Inferior parietal cortex (tissue), 1 donor: ENCODE data around the gene SERPINF2.
"Not testable (repeated sequence)": the region's sequence is repeated elsewhere in the genome, so short reads cannot be mapped to it uniquely, and the experiment has no call there.

ENCODE experiments used
- DNase-seq: peaks from one replicate; pipeline ENCODE4 v3.0.0-alpha.2; 2016; ENCODE audit errors: extremely low spot score

The SERPINF2 gene

GRCh38 chr17:1742371-1743087 is at the start of gene SERPINF2:
SERPINF2 (plus strand) TSS chr17:1742871; CDS start chr17:1744996, 2,125 bp downstream.
- DNase-seq = no peak

GRCh38 chr17:1693339-1693738 is 49.3 kb upstream of the SERPINF2 start:
- no peak for DNase-seq

GRCh38 chr17:1695365-1695764 is 47.3 kb upstream of the SERPINF2 start:
- DNase-seq = no peak

GRCh38 chr17:1697681-1698080 is 45.0 kb upstream of the SERPINF2 start:
- DNase-seq = no peak

- DNase-seq = not testable (repeated sequence)
Observed at GRCh38 chr17:1699891-1700290, 42.8 kb upstream of the SERPINF2 start.

GRCh38 chr17:1703063-1703462 is 39.6 kb upstream of the SERPINF2 start:
- DNase-seq = no peak

GRCh38 chr17:1705004-1705403 is 37.7 kb upstream of the SERPINF2 start:
- DNase-seq = no peak

- DNase-seq = no peak
Observed at GRCh38 chr17:1707107-1707506, 35.6 kb upstream of the SERPINF2 start.

GRCh38 chr17:1708791-1709346 is 33.8 kb upstream of the SERPINF2 start:
- DNase-seq = not testable (repeated sequence)

- no peak for DNase-seq
Observed at GRCh38 chr17:1709403-1709951, 33.2 kb upstream of the SERPINF2 start.

- DNase-seq = no peak
Observed at GRCh38 chr17:1709971-1710806, 32.5 kb upstream of the SERPINF2 start, which contains the start of gene TLCD2. TLCD2 (minus strand) TSS chr17:1710377; CDS start chr17:1710242, 135 bp downstream.

GRCh38 chr17:1710807-1711553 is 31.7 kb upstream of the SERPINF2 start:
- no peak for DNase-seq

- DNase-seq = no peak
Observed at GRCh38 chr17:1711804-1712203, 30.9 kb upstream of the SERPINF2 start.

GRCh38 chr17:1712271-1712670 is 30.4 kb upstream of the SERPINF2 start:
- DNase-seq = no peak

- DNase-seq = no peak
Observed at GRCh38 chr17:1713160-1713877, 29.4 kb upstream of the SERPINF2 start.

- no peak for DNase-seq
Observed at GRCh38 chr17:1713878-1714426, 28.7 kb upstream of the SERPINF2 start.

GRCh38 chr17:1714427-1714979 is 28.2 kb upstream of the SERPINF2 start:
- no peak for DNase-seq

GRCh38 chr17:1714980-1715802 is 27.5 kb upstream of the SERPINF2 start:
- DNase-seq = no peak

- no peak for DNase-seq
Observed at GRCh38 chr17:1715803-1716075, 26.9 kb upstream of the SERPINF2 start.
